ENCODE data around the gene GLOD4. TPM values are rescaled to one million over a fixed set of nuclear protein-coding genes. Genes with fewer than 3 reads are reported as not detected.

GLOD4 gene
- total RNA-seq, 4 donors from 2014 or later, result 32.9 to 45.0 (median 41.4) TPM

- TF ChIP-seq CTCF (IDR thresholded peaks at IDR 0.05; ENCODE audit: low read depth), result no peak
Observed at GRCh38 chr17:746181-746580, 35.9 kb downstream of the GLOD4 start.

GRCh38 chr17:745406-745805, 36.7 kb downstream of the GLOD4 start:
- no peak for TF ChIP-seq CTCF (IDR thresholded peaks at IDR 0.05; ENCODE audit: low read depth)

- no peak for TF ChIP-seq CTCF (IDR thresholded peaks at IDR 0.05; ENCODE audit: low read depth)
Observed at GRCh38 chr17:744937-745336, 37.1 kb downstream of the GLOD4 start.

- TF ChIP-seq CTCF (IDR thresholded peaks at IDR 0.05; ENCODE audit: low read depth), result no peak
Observed at GRCh38 chr17:743139-743538, 38.9 kb downstream of the GLOD4 start.

GRCh38 chr17:742147-742793, 39.8 kb downstream of the GLOD4 start:
- no peak for TF ChIP-seq CTCF (IDR thresholded peaks at IDR 0.05; ENCODE audit: low read depth)

DNA sequence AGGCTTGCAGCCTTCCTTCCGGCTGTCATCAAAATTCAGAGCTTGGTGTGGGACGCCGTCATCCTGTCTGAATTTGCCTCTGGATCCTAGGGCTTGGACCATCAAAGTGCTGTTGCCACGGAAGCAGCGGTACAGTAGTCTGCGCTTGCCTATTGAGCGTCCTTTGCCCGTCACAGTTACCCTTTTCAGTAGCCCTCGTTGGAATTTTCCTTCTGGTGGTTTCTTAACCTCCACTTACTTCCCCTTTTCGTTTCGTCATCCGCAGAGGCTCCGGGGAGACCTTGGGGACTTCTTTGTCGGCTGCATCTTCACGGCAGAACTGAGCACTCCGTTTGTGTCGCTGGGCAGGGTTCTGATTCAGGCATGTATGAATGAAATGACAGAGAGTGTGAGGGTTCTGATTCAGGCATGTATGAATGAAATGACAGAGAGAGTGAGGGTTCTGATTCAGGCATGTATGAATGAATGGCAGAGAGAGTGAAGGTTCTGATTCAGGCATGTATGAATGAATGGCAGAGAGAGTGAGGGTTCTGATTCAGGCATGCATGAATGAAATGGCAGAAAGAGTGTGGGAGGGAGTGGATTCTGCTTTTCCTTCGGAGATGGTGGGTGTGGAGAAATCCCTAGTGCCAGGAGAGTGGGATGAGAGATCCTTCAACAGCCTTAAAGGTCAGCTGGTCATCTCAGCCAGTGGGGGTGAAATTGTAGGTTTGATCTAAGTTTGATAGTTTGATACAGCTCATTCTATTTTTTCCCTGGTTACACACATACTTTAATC, 41.7 kb downstream of the GLOD4 start:
- TF ChIP-seq CTCF (IDR thresholded peaks at IDR 0.05; ENCODE audit: low read depth), result no peak

GRCh38 chr17:737561-738113, 44.4 kb downstream of the GLOD4 start:
- TF ChIP-seq CTCF (IDR thresholded peaks at IDR 0.05; ENCODE audit: low read depth), result no peak

Measured in subcutaneous adipose tissue (tissue), 4 donors.